Lung (tissue), 12 donors: Measurements from ENCODE around the gene G6PC3. TPM values are rescaled to one million over a fixed set of nuclear protein-coding genes. Genes with fewer than 3 reads are reported as not detected.
A peak's percentile ranks its signal among the peaks of the same experiment; 100 is the strongest.

Source experiments
- ATAC-seq: fragments of 200-7000 bp; cut with Tn5 transposase; one replicate; pipeline ENCODE4 v1.9.1; 2020; ENCODE audit warnings: moderate number of reproducible peaks; ENCODE audit not compliant: insufficient read depth, low FRiP score
- DNase-seq, 3 donors: peaks; one replicate each; pipeline ENCODE4 v3.0.0-alpha.2; 2013 to 2017
- H3K27ac ChIP-seq, 2 donors: one replicate each; pipeline ENCODE4 v1.5.1; 2013; ENCODE audit warnings: mild to moderate bottlenecking in 2 of 2, moderate library complexity in 2 of 2, control low read depth in 1 of 2, inconsistent platforms in 1 of 2, low read depth in 1 of 2, low read length in 1 of 2
- H3K27me3 ChIP-seq, 3 donors: one replicate each; pipeline ENCODE4 v1.5.1; 2013; ENCODE audit warnings: low read length in 2 of 3; ENCODE audit not compliant: control insufficient read depth in 3 of 3, insufficient read depth in 3 of 3
- H3K36me3 ChIP-seq, 4 donors: one replicate each; pipeline ENCODE4 v1.5.1; 2013; ENCODE audit warnings: low read length in 4 of 4, mild to moderate bottlenecking in 1 of 4, moderate library complexity in 1 of 4; ENCODE audit not compliant: control insufficient read depth in 4 of 4, insufficient read depth in 4 of 4
- H3K4me1 ChIP-seq, 5 donors: one replicate each; pipeline ENCODE4 v1.5.1; 2013; ENCODE audit warnings: low read length in 5 of 5, mild to moderate bottlenecking in 2 of 5, moderate library complexity in 1 of 5; ENCODE audit not compliant: control insufficient read depth in 5 of 5, insufficient read depth in 5 of 5
- H3K4me3 ChIP-seq: one replicate; pipeline ENCODE4 v1.5.1; 2013; ENCODE audit warnings: mild to moderate bottlenecking, control low read depth, moderate library complexity
- H3K9ac ChIP-seq, 2 donors: one replicate each; pipeline ENCODE4 v1.5.1; 2013; ENCODE audit warnings: low read length in 2 of 2, control low read depth in 1 of 2; ENCODE audit not compliant: insufficient read depth in 1 of 2
- H3K9me3 ChIP-seq, 4 donors: one replicate each; pipeline ENCODE4 v1.5.1; 2013; ENCODE audit warnings: low read length in 3 of 4, mild to moderate bottlenecking in 1 of 4, moderate library complexity in 1 of 4; ENCODE audit not compliant: control insufficient read depth in 4 of 4, insufficient read depth in 3 of 4
- CTCF ChIP-seq: IDR thresholded peaks from 2 replicates; pipeline ENCODE4 v1.5.1; 2012; ENCODE audit warnings: mild to moderate bottlenecking; ENCODE audit errors: control extremely low read depth, extremely low read depth
- WGBS, 2 donors: extraction: QIAGEN DNeasy Blood & Tissue Kit; methylation state at CpG; one replicate each; pipeline ENCODE4 v1.1.7; 2013; 5-methylcytosine and 5-hydroxymethylcytosine counted together
- polyA plus RNA-seq, 2 donors: library from polyadenylated mRNA; stranded (reverse); fragments of 200-250 nt; gene quantifications; one replicate each; pipeline ENCODE4 v1.2.1, GENCODE V29; 2013
- total RNA-seq, 2 donors: library from RNA; depleted of rRNA in 1 of 2; stranded (reverse); fragments of >200 nt in 1 of 2; gene quantifications; one replicate each; pipeline ENCODE4 v1.2.1, GENCODE V29; 2014 to 2021
- donor health status: control.
- donor health status: control.
- donor health status: Bipolar disorder and iron deficiency.
- donor health status: healthy.
- donor health status: DM: yes; HTN: yes; CAD: no.

G6PC3 gene
- total and polyA plus RNA-seq, 4 donors = 21.2 to 87.4 (median 79.7) TPM

- WGBS, 2 donors = 99 to 100% methylated on average over 2 of the region's 2 CpGs
- no peak for DNase-seq
- Histone ChIP-seq H3K4me3 (no peak overlapping the region), H3K27ac (no peak overlapping the region), H3K4me1 (peaks cover 0 to 7% (median 3%) of the 10 kb centered on the region in 5 donors), H3K9me3 (no peaks in the 10 kb centered on the region), H3K9ac (no peak overlapping the region), H3K36me3 (peaks cover 18 to 32% (median 19%) of the 10 kb centered on the region in 4 donors), H3K27me3 (no peaks in the 10 kb centered on the region)
- no peak for TF ChIP-seq CTCF
- ATAC-seq = no peak
Measured at GRCh38 chr17:44037471-44037870, 33.1 kb upstream of the G6PC3 start.

DNA sequence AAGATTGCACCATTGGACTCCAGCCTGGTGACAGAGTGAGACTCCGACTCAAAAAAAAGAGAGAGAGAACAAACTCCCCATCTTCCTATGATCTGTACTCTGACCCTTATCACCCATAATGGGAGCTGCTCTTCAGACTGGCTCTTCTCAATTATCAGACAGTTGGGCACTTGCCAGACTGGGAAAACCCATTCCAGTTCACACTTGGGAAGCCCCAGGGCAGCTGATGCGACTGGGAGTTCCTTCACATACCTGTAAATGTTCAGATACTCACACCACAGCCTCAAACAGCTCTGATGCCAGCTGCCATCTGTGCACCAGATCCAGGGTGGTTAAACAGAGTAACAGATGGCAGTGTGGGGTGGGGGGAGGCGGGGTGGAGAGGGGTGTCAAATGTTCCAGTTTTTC is 31.9 kb upstream of the G6PC3 start:
- DNase-seq (no peak), ATAC-seq (no peak)
- peaks cover 6 to 32% (median 17%) of the 10 kb centered on the region in 4 donors for H3K36me3 ChIP-seq
- 89 to 90% methylated on average over 3 of the region's 3 CpGs for WGBS, 2 donors
- H3K9me3 ChIP-seq = no peaks in the 10 kb centered on the region
- peaks cover 3 to 14% (median 7%) of the 10 kb centered on the region in 5 donors for H3K4me1 ChIP-seq
- H3K27me3 ChIP-seq = no peaks in the 10 kb centered on the region
- TF ChIP-seq CTCF = no peak
- no peak overlapping the region for H3K4me3 ChIP-seq
- H3K27ac ChIP-seq = no peak overlapping the region
- H3K9ac ChIP-seq = no peak overlapping the region

- no peak for TF ChIP-seq CTCF
- peaks cover 4 to 25% (median 14%) of the 10 kb centered on the region in 4 donors for H3K36me3 ChIP-seq
- no peaks in the 10 kb centered on the region for H3K27me3 ChIP-seq
- H3K4me1 ChIP-seq = peaks cover 3 to 26% (median 10%) of the 10 kb centered on the region in 5 donors
- no peak overlapping the region for H3K4me3 ChIP-seq
- ATAC-seq (no peak), DNase-seq (no peak)
- H3K9me3 ChIP-seq = no peaks in the 10 kb centered on the region
- H3K27ac ChIP-seq = peak overlapping the region in 1 of 2 donors; percentile 72
- no peak overlapping the region for H3K9ac ChIP-seq
- WGBS, 2 donors = 56 to 76% methylated on average over 6 of the region's 6 CpGs
Measured at GRCh38 chr17:44039829-44040635, 30.5 kb upstream of the G6PC3 start.
